IPS-NIHi7 (cell line): ENCODE data around the gene MRPL50.

Source experiments
- DNase-seq: peaks from one replicate; pipeline ENCODE4 v3.0.0; 2012; ENCODE audit warnings: mixed read lengths; ENCODE audit errors: extremely low spot score

Gene MRPL50

GRCh38 chr9:101398068-101398929, at the start of gene MRPL50, which contains the start of gene ZNF189:
Gene MRPL50, minus strand, starts transcription at chr9:101398618. Its CDS starts 26 bp downstream, at chr9:101398592.
Gene ZNF189, plus strand, starts transcription at chr9:101398851. Its CDS starts 306 bp downstream, at chr9:101399157.
- peak; percentile 98 for DNase-seq

GRCh38 chr9:101446732-101447131, 48.3 kb upstream of the MRPL50 start:
- DNase-seq = no peak

GRCh38 chr9:101445353-101446029, 47.1 kb upstream of the MRPL50 start:
- DNase-seq = no peak

GRCh38 chr9:101443364-101443771, 45.0 kb upstream of the MRPL50 start:
- DNase-seq = no peak

GRCh38 chr9:101442736-101443135, 44.3 kb upstream of the MRPL50 start:
- no peak for DNase-seq

- DNase-seq = no peak
Measured at GRCh38 chr9:101442318-101442717, 43.9 kb upstream of the MRPL50 start.

GRCh38 chr9:101440714-101441230, 42.4 kb upstream of the MRPL50 start:
- DNase-seq = no peak

- DNase-seq = no peak
Measured at GRCh38 chr9:101438523-101438922, 40.1 kb upstream of the MRPL50 start.

- DNase-seq = no peak
Measured at GRCh38 chr9:101437806-101438232, 39.4 kb upstream of the MRPL50 start.

GRCh38 chr9:101435601-101436079, 37.2 kb upstream of the MRPL50 start, which contains the start of gene ALDOB:
Gene ALDOB, minus strand, starts transcription at chr9:101435774. Its CDS starts 4,887 bp downstream, at chr9:101430887.
- no peak for DNase-seq

GRCh38 chr9:101434998-101435397, 36.6 kb upstream of the MRPL50 start:
- DNase-seq = no peak

- no peak for DNase-seq
Measured at GRCh38 chr9:101433229-101433628, 34.8 kb upstream of the MRPL50 start.

GRCh38 chr9:101432740-101433139, 34.3 kb upstream of the MRPL50 start:
- DNase-seq = no peak

GRCh38 chr9:101432171-101432570, 33.8 kb upstream of the MRPL50 start:
- no peak for DNase-seq

- no peak for DNase-seq
Measured at GRCh38 chr9:101429736-101430135, 31.3 kb upstream of the MRPL50 start.

GRCh38 chr9:101428909-101429308, 30.5 kb upstream of the MRPL50 start:
- no peak for DNase-seq

GRCh38 chr9:101427957-101428655, 29.7 kb upstream of the MRPL50 start:
- DNase-seq = no peak

- DNase-seq = no peak
Measured at GRCh38 chr9:101427358-101427757, 28.9 kb upstream of the MRPL50 start.

GRCh38 chr9:101421653-101422065, 23.2 kb upstream of the MRPL50 start:
- DNase-seq = no peak

- DNase-seq = no peak
Measured at GRCh38 chr9:101419863-101420262, 21.4 kb upstream of the MRPL50 start.

- no peak for DNase-seq
Measured at GRCh38 chr9:101418518-101419430, 20.4 kb upstream of the MRPL50 start.
